Measurements from ENCODE around the gene LRRC14B.

DNA sequence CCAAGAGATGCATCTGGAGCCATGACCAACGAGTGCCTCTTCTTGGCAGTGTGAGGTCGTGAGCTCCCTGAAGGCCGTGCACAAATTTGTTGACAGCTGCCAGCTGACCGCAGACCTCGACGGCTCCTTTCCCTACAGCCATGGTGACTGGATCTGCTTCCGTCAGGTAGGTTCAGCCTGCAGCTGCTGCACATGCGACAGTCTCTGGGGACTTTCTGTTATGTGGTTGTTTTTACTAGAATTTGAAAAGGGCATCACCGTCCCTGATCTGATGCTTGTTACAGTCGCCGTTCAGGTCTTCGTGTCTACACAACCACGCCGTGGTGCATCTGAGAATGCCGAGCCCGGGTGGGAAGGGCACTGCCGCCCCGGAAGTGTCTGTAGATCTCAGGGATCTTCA is 36.5 kb upstream of the LRRC14B start:
- TF ChIP-seq, protein P1, sequence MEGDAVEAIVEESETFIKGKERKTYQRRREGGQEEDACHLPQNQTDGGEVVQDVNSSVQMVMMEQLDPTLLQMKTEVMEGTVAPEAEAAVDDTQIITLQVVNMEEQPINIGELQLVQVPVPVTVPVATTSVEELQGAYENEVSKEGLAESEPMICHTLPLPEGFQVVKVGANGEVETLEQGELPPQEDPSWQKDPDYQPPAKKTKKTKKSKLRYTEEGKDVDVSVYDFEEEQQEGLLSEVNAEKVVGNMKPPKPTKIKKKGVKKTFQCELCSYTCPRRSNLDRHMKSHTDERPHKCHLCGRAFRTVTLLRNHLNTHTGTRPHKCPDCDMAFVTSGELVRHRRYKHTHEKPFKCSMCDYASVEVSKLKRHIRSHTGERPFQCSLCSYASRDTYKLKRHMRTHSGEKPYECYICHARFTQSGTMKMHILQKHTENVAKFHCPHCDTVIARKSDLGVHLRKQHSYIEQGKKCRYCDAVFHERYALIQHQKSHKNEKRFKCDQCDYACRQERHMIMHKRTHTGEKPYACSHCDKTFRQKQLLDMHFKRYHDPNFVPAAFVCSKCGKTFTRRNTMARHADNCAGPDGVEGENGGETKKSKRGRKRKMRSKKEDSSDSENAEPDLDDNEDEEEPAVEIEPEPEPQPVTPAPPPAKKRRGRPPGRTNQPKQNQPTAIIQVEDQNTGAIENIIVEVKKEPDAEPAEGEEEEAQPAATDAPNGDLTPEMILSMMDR (IDR thresholded peaks at IDR 0.05): no peak
- TF ChIP-seq POLR2AphosphoS5 (IDR thresholded peaks at IDR 0.05): no peak
- TF ChIP-seq POLR2A (IDR thresholded peaks at IDR 0.05): no peak

Measured in gastroesophageal sphincter (tissue), 3 donors.